Activated CD4-positive, alpha-beta T cell treated with anti-CD3 and anti-CD28 coated beads, Interleukin-2, amount 50 U/mL, for 24 hours (primary cell): Measurements from ENCODE around the gene CENPN.

Experiments
- DNase-seq, 2 donors: peaks; one replicate each; pipeline ENCODE4 v3.0.0-alpha.2; 2020; ENCODE audit warnings: low read depth in 1 of 2, low spot score in 1 of 2

Gene CENPN

DNA sequence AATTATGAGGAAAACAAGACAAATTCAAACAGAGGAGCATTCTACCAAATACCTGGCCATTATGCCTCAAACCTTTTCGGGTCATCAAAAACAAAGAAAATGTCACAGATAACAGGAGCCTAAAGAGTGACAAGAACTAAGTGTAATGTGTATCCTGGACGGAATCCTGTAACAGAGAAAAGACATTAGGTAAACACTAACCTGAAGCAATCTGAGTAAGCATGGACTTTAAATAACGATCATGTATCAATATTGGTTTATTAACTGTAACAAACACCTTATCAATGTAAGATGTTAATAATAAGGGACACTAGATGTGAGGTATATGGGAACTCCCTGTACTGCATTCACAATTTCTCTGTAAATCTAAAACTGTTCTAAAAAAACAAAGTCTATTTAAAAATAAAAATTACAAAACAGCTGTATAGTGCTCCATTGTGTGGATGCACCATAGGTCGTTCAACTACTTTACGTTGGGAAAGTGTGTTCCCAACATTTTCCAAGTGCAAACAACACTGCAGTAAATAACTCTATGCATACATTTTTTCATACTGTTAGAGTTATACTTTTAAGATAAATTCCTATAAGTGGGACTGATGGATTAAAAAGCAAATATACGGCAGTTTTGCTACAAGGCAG lies 15.1 kb upstream of the CENPN start:
- no peak for DNase-seq

DNA sequence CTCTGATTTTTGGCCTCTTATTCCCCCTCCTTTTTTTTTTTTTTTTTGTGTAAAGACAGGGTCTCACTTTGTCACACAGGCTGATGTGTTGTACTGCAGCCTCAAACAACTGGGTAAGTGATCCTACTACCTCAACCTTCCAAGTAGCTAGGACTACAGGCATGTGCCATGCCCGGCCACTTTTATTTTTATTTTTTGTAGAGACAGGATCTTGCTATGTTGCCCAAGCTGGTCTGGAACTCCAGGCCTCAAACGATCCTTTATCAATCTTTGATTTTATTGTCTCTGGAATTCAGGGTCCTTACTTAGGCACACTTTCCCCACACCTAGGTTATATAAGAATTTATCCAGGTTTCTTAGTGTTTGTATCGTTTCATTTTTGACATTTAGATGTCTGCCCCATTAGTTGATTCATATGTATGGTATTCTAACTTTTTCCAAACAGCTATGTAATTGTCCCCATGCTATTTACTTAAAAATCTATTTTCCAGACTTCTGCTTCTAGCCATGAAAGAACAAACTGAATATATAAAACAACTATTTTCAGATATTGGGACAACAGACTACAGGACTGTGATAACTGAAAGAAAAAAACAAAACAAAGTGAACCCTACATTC lies 14.2 kb upstream of the CENPN start:
- no peak for DNase-seq

DNA sequence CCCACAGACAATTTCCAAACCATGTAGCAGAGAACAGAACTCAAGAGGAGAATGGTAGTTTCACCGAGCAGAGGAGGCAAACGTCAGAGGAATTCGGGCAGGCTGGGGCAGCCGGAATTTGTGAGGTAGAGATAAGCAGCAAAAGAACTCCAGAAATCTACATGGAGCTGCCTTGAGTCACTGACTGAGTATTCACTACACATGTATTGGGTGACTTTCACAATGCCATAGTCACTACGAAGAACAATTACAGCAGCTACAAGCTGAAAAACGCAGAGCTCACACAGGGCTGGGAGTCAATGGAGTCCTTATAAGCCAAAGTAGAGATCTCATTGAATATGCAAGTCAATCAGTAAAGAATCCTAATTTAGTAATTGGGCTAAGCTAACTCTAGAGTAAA lies 13.7 kb upstream of the CENPN start:
- no peak for DNase-seq

DNA sequence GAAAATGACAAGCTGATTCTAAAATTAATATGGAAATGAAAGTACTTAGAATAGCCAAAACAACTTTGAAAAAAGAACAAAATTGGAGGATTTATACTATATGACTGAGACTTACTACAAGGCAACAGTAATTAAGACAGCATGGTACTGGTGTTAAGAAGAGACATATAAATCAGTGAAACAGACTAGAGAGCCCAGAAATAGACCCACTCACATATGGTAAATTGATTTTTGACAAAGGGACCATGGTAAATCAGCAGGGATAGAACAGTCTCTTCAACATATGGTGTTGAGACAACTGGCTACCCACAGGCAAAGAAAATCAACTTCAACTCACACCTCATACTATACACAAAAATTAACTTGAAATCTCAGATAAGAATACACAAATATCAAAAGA lies 13.2 kb upstream of the CENPN start:
- no peak for DNase-seq

DNA sequence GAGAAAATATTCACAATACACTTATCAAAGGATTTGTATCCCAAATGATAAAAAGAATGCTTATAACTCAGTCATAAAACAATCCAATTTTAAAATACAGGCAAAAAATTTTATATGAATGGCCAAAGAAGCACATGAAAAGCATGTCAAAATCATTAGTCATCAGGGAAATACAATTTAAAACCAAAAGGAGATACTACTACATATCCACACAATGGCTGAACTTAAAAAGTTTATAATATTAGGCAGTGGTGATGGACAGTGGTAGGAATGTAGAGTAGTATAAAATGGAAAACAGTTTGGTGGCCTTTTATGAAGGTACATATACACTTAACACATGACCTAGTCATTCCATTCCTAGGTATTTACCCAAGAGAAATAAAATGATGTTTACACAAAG lies 12.6 kb upstream of the CENPN start:
- no peak for DNase-seq

DNA sequence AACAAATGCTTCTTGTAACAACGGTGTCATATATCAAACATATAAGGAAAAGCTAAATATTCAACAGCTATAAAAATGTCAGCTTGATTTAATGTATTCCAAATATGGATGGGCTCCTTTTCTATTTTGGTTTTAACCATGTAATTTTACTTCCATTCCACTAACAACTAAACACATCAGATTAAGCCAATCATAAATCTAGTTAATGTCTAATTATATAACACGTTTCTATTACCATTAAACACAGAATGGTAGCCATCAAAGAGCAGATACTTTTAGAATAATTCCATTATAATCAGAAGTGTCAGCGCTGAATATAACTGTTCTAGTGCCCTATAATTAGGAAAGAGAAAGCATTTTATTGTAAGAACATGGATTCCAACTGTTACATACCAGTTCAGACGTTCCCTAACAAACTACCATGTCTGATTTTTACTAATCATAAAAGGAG lies 10.3 kb upstream of the CENPN start:
- no peak for DNase-seq

DNA sequence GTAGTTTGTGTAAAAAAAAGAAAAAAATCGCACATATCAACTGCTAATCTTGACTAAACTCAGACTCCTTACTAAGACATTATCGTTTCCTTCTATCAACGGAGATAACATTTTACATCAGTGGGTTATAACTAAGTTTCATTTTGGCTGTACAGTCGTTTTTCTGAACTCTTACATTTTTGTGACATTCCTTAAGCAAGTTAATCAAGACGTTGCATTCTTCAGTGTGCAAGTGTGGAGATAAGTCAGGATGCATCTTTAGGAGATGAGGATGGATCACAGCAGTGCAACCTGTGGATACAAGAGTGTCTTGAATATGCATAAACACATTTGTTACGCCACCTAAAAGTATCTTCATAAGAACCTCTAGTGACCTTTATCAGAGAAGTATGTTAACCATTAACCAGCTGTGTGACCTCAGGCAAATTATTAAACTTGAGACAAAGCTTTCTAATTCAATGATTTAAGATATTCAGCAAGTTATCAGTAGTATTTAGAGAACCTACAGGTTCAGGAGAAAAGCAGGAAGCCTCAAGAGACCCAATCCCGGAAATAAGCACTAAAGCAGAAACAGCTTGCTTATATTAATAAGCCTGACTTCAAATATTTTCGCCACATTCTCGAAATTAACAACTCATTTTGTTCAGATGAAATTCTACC lies 9.7 kb upstream of the CENPN start:
- no peak for DNase-seq

DNA sequence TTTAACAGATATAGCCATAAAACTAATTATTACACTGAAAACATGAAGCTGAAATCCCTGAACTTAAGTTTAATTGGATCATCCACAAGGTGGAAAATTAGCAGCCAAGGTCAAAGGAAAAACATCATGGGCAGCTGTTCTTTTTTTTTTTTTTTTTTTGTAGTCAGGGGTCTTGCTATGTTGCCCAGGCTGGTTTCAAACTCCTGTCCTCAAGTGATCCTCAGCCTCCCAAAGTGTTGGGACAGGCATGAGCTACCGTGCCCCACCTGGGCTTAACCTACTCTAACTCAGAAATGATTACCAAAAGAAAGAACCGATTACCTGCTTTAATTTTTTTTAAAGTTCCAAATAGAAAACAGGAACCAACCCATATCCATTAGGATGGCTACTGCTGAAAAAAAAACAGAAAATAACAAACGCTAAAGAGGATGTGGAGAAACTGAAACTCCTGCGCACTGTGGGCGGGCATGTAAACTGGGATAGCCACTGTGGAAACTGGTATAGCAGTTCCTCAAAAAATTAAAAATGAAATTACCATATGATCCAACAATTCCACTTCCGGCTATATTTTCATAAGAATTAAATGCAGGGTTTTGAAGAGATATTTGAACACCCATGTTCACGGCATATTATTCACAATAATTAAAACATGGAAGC lies 8.9 kb upstream of the CENPN start:
- DNase-seq: no peak

DNA sequence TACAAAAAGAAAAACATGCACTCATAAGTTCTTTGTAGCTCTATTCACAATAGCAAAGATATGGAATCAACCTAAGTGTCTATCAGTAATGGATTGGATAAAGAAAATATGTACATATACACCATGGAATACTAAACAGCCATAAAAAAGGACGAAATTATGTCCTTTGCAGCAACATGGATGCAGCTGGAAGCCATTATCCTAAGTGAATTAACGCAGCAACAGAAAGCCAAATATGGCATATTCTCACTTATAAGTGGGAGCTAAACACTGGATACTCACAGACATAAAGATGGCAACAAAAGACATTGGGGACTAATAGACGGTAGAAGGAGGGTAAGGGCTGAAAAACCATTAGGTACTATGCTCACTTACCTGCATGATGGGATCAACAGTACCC lies 6.1 kb upstream of the CENPN start:
- DNase-seq: no peak

DNA sequence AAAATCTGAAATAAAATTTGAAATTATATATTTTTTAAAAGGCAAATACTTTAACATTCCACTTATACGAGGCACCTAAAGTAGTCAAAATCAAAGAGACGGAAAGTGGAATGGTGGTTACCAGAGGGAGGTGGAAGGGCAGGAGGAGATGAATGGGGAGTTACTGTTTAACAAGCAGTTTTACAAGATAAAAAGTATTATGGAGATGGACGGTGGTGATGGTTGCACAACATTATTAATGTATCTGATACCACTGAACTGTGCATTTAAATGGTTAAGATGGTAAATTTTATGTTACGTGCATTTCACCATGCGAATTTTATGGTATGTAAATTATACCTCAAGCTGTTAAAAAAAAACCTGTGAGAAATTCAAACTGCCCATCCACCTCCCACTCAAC lies 5.7 kb upstream of the CENPN start:
- no peak for DNase-seq

DNA sequence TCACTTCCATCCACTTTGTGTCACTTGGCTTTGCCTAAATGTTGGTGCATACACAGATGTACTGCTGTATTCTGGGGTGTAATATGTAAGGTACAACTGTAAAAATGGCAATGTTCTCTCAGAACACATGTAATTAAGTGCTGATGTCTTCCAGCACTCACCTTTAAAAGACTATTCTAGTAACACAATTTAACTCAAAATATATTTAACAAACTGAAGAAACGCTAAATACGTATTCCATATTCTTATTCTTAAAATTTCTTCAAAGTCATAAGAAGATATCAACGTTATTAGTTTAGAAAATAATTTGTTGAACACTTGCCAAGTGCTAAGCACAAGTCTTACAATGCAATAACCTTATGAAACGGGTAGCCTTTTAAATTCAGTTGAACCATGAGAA lies 4.0 kb upstream of the CENPN start:
- no peak for DNase-seq

DNA sequence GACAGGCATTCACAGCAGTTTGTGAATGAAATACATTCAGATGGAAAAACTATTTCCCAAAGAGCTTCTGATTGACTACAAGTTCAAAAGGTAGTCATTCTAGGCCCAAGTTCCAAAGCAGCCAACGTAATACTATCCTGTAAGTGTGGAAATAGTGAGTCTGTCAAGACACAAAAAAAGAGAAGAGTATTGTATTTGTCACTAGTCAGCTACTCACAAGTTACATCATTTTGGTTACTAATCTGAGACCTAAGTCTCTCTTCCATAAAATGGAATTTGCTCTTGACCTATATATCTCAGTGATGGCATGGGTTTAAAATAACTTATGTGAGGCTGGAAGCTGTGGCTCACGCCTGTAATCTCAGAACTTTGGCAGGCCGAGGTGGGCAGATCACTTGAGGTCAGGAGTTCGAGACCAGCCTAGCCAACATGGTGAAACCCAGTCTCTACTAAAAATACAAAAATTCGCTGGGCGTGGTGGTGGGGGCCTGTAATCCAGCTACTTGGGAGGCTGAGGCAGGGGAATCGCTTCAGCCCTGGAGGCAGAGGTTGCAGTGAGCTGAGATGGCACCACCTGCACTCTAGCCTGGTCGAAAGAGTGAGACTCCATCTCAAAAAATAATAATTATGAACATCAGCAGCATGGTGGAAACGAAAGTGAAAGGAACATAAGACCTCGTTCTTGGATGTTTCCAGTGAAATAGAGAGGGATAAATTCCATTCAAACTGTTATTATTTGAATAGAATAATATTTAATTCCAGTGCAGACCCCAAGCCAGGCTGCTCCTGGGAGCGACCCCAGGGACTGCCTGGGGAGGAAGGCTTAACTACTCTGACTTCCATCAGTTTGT lies 3.2 kb upstream of the CENPN start:
- peak in 1 of 2 donors; percentile 10 for DNase-seq

DNA sequence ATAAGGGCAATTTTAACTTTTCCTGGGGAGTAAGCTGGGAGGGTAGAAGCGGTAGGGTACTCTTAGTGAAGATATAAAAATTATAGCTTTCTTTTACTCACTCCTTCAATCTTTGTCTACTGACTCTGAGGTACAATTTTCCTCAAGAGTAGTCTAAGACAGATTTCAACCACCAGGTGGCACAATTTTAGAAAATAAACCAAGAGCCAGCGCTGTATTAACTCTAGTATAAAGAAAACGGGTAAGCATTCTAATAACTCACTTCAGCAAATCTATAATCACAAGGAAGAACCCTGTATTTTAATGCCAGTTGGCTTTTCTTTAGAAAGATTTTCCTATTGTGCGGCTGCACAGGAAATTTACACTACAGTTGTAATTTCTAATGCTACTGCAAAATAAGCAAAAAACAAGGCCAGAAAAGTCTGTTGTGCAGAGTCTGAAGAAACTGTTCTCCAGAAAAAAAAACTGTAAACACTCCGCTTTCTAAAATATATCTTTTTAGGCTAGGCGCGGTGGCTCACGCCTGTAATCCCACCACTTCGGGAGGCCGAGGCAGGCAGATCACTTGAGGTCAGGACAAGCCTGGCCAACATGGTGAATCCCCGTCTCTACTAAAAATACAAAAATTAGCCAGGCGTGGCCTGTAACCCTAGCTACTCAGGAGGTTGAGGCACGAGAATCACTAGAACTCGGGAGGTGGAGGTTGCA lies 2.2 kb upstream of the CENPN start:
- DNase-seq: peak in 1 of 2 donors; percentile 35

DNA sequence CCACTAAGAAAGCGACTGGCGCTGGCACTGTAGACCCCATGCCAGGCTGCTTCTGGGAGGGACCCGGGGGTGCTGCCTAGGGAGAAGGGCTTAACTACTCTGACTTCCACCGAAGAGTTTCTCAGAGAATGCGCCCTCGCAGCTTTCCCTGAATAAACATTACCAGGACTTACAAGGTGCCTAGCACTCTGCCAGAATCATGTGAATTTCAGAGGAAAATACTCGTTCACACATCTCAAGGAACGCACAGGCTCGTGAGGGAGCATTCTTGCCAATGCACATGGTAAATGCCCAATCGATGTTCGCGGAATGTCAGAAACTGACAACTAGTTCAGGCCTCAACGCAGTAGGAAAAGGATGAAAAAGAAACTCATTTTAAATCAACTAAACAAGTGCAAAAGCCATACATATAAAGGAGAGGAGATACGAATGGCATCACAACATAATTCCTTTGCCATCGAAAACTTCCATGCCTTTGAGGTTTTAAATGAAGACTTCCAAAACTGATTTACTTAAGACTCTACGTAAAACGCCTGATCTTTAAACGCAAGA lies 1.3 kb upstream of the CENPN start:
- no peak for DNase-seq

DNA sequence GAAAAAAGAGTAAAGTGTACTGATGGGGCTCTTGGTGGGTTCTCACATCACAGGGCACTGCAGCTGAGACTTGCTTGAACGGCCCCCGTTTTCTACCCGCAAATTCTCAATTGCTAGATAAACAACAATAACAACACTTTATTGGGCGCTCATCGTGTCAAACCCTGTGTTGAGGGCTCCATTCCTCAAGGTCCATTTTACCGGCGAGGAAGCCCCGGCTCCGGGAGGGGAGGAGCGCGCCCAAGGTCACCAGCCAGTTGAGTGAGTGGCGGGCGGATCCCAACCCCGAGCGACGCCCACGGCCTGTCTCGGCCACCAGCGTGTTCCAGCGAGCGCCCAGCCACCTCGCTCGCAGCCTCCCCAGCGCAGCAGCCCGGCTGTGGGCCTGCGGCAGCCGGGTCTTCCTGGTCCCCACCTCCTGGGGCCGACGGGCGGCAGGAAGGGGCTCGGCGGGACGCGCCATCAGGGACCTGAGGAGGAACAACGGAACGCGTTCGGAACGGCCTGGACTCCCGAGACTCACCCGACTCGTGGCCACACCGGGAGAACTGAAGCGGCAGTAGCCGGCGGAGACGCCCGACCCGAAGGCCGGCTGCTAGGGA lies 702 bp upstream of the CENPN start:
- DNase-seq: peak; percentile 49 to 51

DNA sequence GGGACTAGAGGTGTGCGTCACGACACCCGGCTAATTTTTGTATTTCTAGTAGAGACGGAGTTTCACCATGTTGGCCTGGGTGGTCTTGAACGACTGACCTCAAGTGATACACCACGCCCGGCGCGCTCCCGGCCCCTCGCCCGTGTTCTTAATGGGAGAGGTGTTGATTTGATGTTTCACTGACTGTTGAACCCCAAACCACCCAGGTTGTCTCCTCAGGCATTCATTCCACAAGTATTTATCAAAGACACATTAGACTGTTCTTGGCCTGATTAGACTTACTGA lies 1.4 kb downstream of the CENPN start:
- DNase-seq: no peak

DNA sequence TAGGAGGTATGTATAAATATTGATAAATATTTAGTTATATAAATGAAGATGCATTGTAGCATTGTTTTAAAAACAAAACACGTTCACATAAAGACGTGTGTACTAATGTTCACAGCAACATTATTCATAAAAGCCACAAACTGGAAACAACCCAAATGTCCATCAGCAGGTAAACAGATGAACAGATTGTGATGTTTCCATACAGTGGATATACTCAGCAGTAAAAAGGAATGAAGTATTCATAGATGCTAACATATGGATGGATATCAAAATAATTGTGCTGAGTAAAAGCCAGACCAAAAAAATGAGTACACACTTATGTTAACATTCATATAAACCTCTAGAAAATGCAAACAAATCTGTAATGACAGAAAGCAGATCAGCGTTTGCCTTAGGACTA lies 6.0 kb downstream of the CENPN start:
- DNase-seq: no peak

DNA sequence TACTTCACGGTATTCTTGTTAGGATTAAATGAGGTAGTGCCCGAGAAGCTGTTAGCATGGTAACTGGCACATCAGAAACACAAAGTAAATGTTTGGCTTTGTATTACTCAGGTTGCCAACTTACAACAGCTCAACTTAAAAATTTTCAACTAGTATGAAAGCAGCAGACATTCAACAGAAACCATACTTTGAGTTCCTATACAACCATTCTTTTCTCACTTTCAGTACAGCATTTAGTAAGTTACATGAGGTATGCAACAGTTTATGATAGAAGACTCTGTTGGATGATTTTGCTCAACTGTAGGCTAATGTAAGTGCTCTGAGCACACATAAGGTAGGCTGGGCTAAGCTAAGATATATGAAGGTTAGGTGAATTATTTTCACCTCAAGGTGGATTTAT lies 7.7 kb downstream of the CENPN start:
- DNase-seq: no peak

DNA sequence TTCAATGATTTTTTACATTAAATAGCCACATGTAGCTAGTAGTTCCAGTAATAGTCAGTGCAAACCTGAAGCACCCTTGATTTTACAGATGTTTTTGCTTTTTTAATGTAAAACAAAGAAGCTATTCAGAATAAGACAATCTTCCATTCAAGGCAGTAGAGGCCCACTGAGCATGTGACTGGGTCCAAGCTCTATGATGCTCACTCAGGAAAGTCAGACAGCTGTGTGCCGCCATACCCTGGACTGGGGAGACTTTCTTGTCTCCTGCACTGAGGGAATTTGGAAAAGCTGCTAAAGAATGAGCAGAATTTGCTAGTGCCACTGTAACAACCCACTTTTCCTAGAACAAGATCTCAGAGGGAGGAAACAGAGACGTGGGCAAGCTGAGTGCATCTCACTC lies 11.5 kb downstream of the CENPN start:
- DNase-seq: no peak

DNA sequence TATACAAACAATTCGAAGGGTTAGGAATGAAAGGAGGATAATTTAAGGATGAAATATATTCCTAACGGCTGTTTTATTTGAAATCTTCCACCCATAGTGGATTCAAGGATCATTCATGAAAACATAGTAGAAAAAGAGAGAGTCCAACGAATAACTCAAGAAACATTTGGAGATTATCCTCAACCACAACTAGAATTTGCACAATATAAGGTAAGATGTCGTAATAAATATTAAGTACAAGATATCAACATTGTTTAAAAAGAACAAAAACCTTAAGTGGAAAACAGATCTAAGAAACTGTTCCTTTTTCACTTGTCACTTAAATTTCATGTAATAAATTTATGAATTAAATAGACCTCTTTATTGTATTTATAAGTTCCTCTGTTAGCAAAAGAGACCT lies 19.4 kb downstream of the CENPN start:
- no peak for DNase-seq
